Neural cell (in vitro differentiated cells): ENCODE measurements around the gene GRK3.
"Not testable (repeated sequence)": the region's sequence is repeated elsewhere in the genome, so short reads cannot be mapped to it uniquely, and the experiment has no call there.

Experiments
- CTCF ChIP-seq: fragments of 450-650 bp; IDR thresholded peaks from 2 replicates; pipeline ENCODE4 v1.5.1; 2014; ENCODE audit warnings: antibody characterized with exemption, mild to moderate bottlenecking, moderate library complexity; ENCODE audit not compliant: poor library complexity, severe bottlenecking
- MXI1 ChIP-seq: fragments of 450-650 bp; conservative IDR thresholded peaks from 2 replicates; pipeline ENCODE4 v1.6.1; 2014; ENCODE audit warnings: antibody characterized with exemption, mild to moderate bottlenecking; ENCODE audit not compliant: poor library complexity, severe bottlenecking
- POLR2AphosphoS5 ChIP-seq: IDR thresholded peaks from 2 replicates; pipeline ENCODE4 v1.6.1; 2012
- RAD21 ChIP-seq: fragments of 450-650 bp; conservative IDR thresholded peaks from 2 replicates; pipeline ENCODE4 v1.6.1; 2014; ENCODE audit warnings: antibody characterized with exemption, mild to moderate bottlenecking, moderate library complexity

GRCh38 chr22:25575674-25576392 lies 11.4 kb downstream of the GRK3 start:
- TF ChIP-seq RAD21, MXI1, CTCF, POLR2AphosphoS5: not testable (repeated sequence)
